Caco-2 (cell line): ENCODE results near the gene LHFPL3. TPM values are rescaled to one million over a fixed set of nuclear protein-coding genes. Genes with fewer than 3 reads are reported as not detected.

Source experiments
- BruUV-seq: library from RNA; stranded (reverse); fragments of 400-500 nt; replicated peaks from 2 replicates; lab custom pipeline; 2021; lab: Mats Ljungman, UMichigan
- CTCF ChIA-PET: fragments of 300-600 bp; sonication (Branson Sonifier 250); formaldehyde crosslinking; loops from one replicate; lab custom pipeline; 2022; ENCODE audit warnings: antibody characterized with exemption; lab: Charles Lee
- POLR2A ChIA-PET: fragments of 300-600 bp; sonication (Branson Sonifier 250); formaldehyde crosslinking; loops from one replicate; lab custom pipeline; 2022; ENCODE audit warnings: antibody characterized with exemption; lab: Charles Lee
- DNase-seq, 2 experiments: peaks; one replicate each; pipeline versions ENCODE4 v3.0.0 to v3.0.0-alpha.2; 2020 to 2022
- H3K27me3 ChIP-seq: replicated peaks from 2 replicates; pipeline ENCODE4 v1.6.0; 2011; ENCODE audit warnings: low read length; ENCODE audit not compliant: control insufficient read depth, insufficient read depth
- H3K36me3 ChIP-seq: 2 replicates; pipeline ENCODE4 v1.5.1; 2011; ENCODE audit warnings: low read length; ENCODE audit not compliant: control insufficient read depth, insufficient read depth
- H3K4me1 ChIP-seq: fragments of 250-450 bp; sonication (Bioruptor Pico); 2 replicates; pipeline ENCODE4 v1.5.1; 2020; ENCODE audit warnings: mild to moderate bottlenecking
- H3K4me3 ChIP-seq: 2 replicates; pipeline ENCODE4 v1.5.1; 2011; ENCODE audit warnings: low read depth, mild to moderate bottlenecking, control low read depth, low read length
- H3K9me3 ChIP-seq: fragments of 250-450 bp; sonication (Bioruptor Pico); 2 replicates; pipeline ENCODE4 v1.5.1; 2020; ENCODE audit warnings: mild to moderate bottlenecking, moderate library complexity
- H3K27ac Mint-ChIP-seq: one replicate; pipeline ENCODE4 v1.8.0; 2022; ENCODE audit warnings: mixed read lengths; ENCODE audit not compliant: unreplicated experiment
- H3K27me3 Mint-ChIP-seq: one replicate; pipeline ENCODE4 v1.8.0; 2022; ENCODE audit warnings: mixed read lengths; ENCODE audit not compliant: insufficient read depth, unreplicated experiment
- H3K36me3 Mint-ChIP-seq: one replicate; pipeline ENCODE4 v1.8.0; 2022; ENCODE audit warnings: mild to moderate bottlenecking, mixed read lengths; ENCODE audit not compliant: insufficient read depth, unreplicated experiment
- H3K4me1 Mint-ChIP-seq: one replicate; pipeline ENCODE4 v1.8.0; 2022; ENCODE audit warnings: low read depth, mixed read lengths; ENCODE audit not compliant: unreplicated experiment
- H3K4me3 Mint-ChIP-seq: one replicate; pipeline ENCODE4 v1.8.0; 2022; ENCODE audit warnings: mild to moderate bottlenecking, moderate library complexity, mixed read lengths; ENCODE audit not compliant: unreplicated experiment
- H3K9me3 Mint-ChIP-seq: one replicate; pipeline ENCODE4 v1.8.0; 2022; ENCODE audit warnings: mixed read lengths; ENCODE audit not compliant: unreplicated experiment
- CTCF ChIP-seq, 2 experiments: fragments of 200-600 bp in 1 of 2; IDR thresholded peaks; 1 replicate in 1 of 2; 2 replicates in 1 of 2; pipeline versions ENCODE4 v1.5.1 to v1.8.0; 2011 to 2022; ENCODE audit warnings: antibody characterized with exemption in 1 of 2, control low read depth in 1 of 2, inconsistent platforms in 1 of 2, low read depth in 1 of 2, low read length in 1 of 2, mild to moderate bottlenecking in 1 of 2, moderate library complexity in 1 of 2; ENCODE audit not compliant: insufficient read depth in 1 of 2, severe bottlenecking in 1 of 2, unreplicated experiment in 1 of 2
- intact Hi-C: fragments of 100-400 bp; cut with micrococcal nuclease; formaldehyde crosslinking; loops from one replicate; pipeline ENCODE4 v1.10.0; 2022; ENCODE audit not compliant: unreplicated experiment
- total RNA-seq: library from RNA; stranded (reverse); gene quantifications from 2 replicates; pipeline ENCODE4 v1.2.3, GENCODE V29; 2022

LHFPL3 gene
- total RNA-seq, 1 experiment from 2014 or later: not detected

GRCh38 chr7:104497379-104497967, 169.1 kb downstream of the LHFPL3 start:
- Mint-ChIP-seq H3K36me3 (no peaks in the 10 kb centered on the region), H3K27me3 (peaks cover 10% of the 10 kb centered on the region), H3K27ac (no peak overlapping the region), H3K9me3 (no peaks in the 10 kb centered on the region), H3K4me3 (no peak overlapping the region), H3K4me1 (no peaks in the 10 kb centered on the region)
- TF ChIP-seq CTCF (IDR thresholded peaks at IDR 0.05; ENCODE audit: insufficient read depth in 1 of 2, low read depth in 1 of 2, low read length in 1 of 2, severe bottlenecking in 1 of 2, unreplicated experiment in 1 of 2): no peak
- DNase-seq: no peak
- intact Hi-C loops: no loop called here
- Histone ChIP-seq H3K4me1 (no peaks in the 10 kb centered on the region), H3K27me3 (no peaks in the 10 kb centered on the region), H3K4me3 (no peak overlapping the region), H3K9me3 (no peaks in the 10 kb centered on the region), H3K36me3 (no peaks in the 10 kb centered on the region)
- no TSS peak for BruUV-seq
- ChIA-PET POLR2A (no interaction called here), CTCF (no interaction called here)

- TF ChIP-seq CTCF (IDR thresholded peaks at IDR 0.05; ENCODE audit: insufficient read depth in 1 of 2, low read depth in 1 of 2, low read length in 1 of 2, severe bottlenecking in 1 of 2, unreplicated experiment in 1 of 2): no peak
- Mint-ChIP-seq H3K4me3 (no peak overlapping the region), H3K4me1 (no peaks in the 10 kb centered on the region), H3K27me3 (peaks cover 7% of the 10 kb centered on the region), H3K9me3 (no peaks in the 10 kb centered on the region), H3K27ac (no peak overlapping the region), H3K36me3 (no peaks in the 10 kb centered on the region)
- no peaks in the 10 kb centered on the region for H3K27me3 ChIP-seq
- ChIA-PET POLR2A (no interaction called here), CTCF (no interaction called here)
- no peak overlapping the region for H3K4me3 ChIP-seq
- H3K4me1 ChIP-seq: no peaks in the 10 kb centered on the region
- H3K9me3 ChIP-seq: no peaks in the 10 kb centered on the region
- BruUV-seq: no TSS peak
- no peak for DNase-seq
- H3K36me3 ChIP-seq: no peaks in the 10 kb centered on the region
- intact Hi-C loops: no loop called here
These were observed 171.6 kb downstream of the LHFPL3 start for GRCh38 chr7:104499975-104500374.

- Histone ChIP-seq H3K4me1 (no peaks in the 10 kb centered on the region), H3K27me3 (no peaks in the 10 kb centered on the region), H3K4me3 (no peak overlapping the region), H3K9me3 (no peaks in the 10 kb centered on the region; the same call in 1 of the 2 replicates), H3K36me3 (no peaks in the 10 kb centered on the region)
- Mint-ChIP-seq H3K36me3 (no peaks in the 10 kb centered on the region), H3K27ac (no peak overlapping the region), H3K4me3 (no peak overlapping the region), H3K9me3 (no peaks in the 10 kb centered on the region), H3K4me1 (no peaks in the 10 kb centered on the region), H3K27me3 (peaks cover 2% of the 10 kb centered on the region)
- ChIA-PET POLR2A (no interaction called here), CTCF (no interaction called here)
- intact Hi-C loops: no loop called here
- TF ChIP-seq CTCF (IDR thresholded peaks at IDR 0.05; ENCODE audit: insufficient read depth in 1 of 2, low read depth in 1 of 2, low read length in 1 of 2, severe bottlenecking in 1 of 2, unreplicated experiment in 1 of 2): no peak
- no peak for DNase-seq
- no TSS peak for BruUV-seq
These were observed 181.5 kb downstream of the LHFPL3 start for GRCh38 chr7:104509874-104510273.
